Sigmoid colon (tissue), 4 donors: Measurements from ENCODE around the gene ARMH3.

Experiments used
- POLR2A ChIP-seq, 2 donors: fragments of 450-650 bp; IDR thresholded peaks; one replicate each; pipeline ENCODE4 v1.6.1; 2016; ENCODE audit warnings: antibody characterized with exemption in 2 of 2, mild to moderate bottlenecking in 2 of 2, moderate library complexity in 2 of 2
- POLR2AphosphoS5 ChIP-seq, 4 donors: sonication (generic); formaldehyde crosslinking; IDR thresholded peaks; one replicate each; pipeline ENCODE4 v1.6.1; 2017; ENCODE audit warnings: antibody characterized with exemption in 4 of 4
- TF ChIP-seq, protein P1 (sequence below), 4 experiments: fragments of 450-650 bp in 3 of 4; fragments of 200-600 bp in 1 of 4; IDR thresholded peaks; one replicate each; pipeline ENCODE4 v1.5.1; 2016 to 2019; ENCODE audit warnings: antibody characterized with exemption in 4 of 4, mild to moderate bottlenecking in 3 of 4, moderate library complexity in 2 of 4

DNA sequence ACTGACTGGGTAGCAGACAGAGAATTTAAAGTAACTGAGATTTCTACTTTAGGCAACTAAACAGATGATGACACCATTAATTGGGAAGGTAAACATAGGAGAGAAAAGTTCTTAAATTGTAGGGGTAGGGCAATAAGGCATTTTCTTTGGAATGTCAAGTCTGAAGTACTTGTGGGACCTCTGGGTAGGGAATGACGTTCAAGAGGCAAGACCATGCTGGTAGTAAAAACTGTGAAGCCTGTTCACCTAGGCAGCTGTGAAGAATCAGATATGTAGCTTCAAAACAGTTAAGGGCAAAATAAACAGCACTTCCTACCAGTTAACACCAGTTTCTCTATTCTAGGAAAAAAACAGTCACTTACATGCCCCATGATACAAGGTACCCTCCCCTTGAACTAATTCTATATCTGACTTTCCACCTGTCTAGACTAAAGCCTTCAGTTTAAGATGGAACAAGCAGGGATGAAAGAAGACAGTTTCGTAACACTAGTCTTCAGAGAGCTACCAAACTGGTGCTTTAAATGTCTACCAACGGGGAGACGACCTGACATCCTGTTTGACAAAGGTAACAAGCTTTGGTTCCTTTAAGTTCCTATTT, 149.3 kb downstream of the ARMH3 start:
- TF ChIP-seq POLR2A (IDR thresholded peaks at IDR 0.05) (no peak), POLR2AphosphoS5 (IDR thresholded peaks at IDR 0.05) (no peak)
- TF ChIP-seq, protein P1, sequence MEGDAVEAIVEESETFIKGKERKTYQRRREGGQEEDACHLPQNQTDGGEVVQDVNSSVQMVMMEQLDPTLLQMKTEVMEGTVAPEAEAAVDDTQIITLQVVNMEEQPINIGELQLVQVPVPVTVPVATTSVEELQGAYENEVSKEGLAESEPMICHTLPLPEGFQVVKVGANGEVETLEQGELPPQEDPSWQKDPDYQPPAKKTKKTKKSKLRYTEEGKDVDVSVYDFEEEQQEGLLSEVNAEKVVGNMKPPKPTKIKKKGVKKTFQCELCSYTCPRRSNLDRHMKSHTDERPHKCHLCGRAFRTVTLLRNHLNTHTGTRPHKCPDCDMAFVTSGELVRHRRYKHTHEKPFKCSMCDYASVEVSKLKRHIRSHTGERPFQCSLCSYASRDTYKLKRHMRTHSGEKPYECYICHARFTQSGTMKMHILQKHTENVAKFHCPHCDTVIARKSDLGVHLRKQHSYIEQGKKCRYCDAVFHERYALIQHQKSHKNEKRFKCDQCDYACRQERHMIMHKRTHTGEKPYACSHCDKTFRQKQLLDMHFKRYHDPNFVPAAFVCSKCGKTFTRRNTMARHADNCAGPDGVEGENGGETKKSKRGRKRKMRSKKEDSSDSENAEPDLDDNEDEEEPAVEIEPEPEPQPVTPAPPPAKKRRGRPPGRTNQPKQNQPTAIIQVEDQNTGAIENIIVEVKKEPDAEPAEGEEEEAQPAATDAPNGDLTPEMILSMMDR (IDR thresholded peaks at IDR 0.05), result no peak
